GM19467 (cell line): Measurements from ENCODE around the gene ABHD10.
"Not testable (repeated sequence)": the region's sequence is repeated elsewhere in the genome, so short reads cannot be mapped to it uniquely, and the experiment has no call there.

Experiments used
- ATAC-seq: cut with Tn5 transposase; IDR thresholded peaks from one replicate; pipeline ENCODE4 v1.9.1; 2021; ENCODE audit warnings: mild to moderate bottlenecking, moderate library complexity; ENCODE audit not compliant: unreplicated experiment

ABHD10 gene

GRCh38 chr3:112020674-112021085 is 41.9 kb downstream of the ABHD10 start:
- ATAC-seq, result no peak

- no peak for ATAC-seq
Measured at GRCh38 chr3:112027142-112027541, 48.3 kb downstream of the ABHD10 start.

- no peak for ATAC-seq
Measured at GRCh38 chr3:112027826-112028225, 49.0 kb downstream of the ABHD10 start.

- ATAC-seq, result no peak
Measured at GRCh38 chr3:112030901-112031300, 52.1 kb downstream of the ABHD10 start.

GRCh38 chr3:112032098-112032731 is 53.4 kb downstream of the ABHD10 start:
- ATAC-seq, result no peak

GRCh38 chr3:112034436-112034835 is 55.6 kb downstream of the ABHD10 start, which contains the start of gene TMPRSS7:
TMPRSS7 (plus strand) TSS chr3:112034736; CDS start chr3:112034846, 110 bp downstream.
- no peak for ATAC-seq

GRCh38 chr3:112035241-112035640 is 56.4 kb downstream of the ABHD10 start:
- ATAC-seq, result no peak

- not testable (repeated sequence) for ATAC-seq
Measured at GRCh38 chr3:112037194-112037593, 58.4 kb downstream of the ABHD10 start.

- no peak for ATAC-seq
Measured at GRCh38 chr3:112038863-112039262, 60.0 kb downstream of the ABHD10 start.

GRCh38 chr3:112041321-112041720 is 62.5 kb downstream of the ABHD10 start:
- no peak for ATAC-seq

GRCh38 chr3:112042842-112043280 is 64.0 kb downstream of the ABHD10 start:
- no peak for ATAC-seq
